Prostate gland (tissue), 2 donors: Measurements from ENCODE around the gene SEMG1.

ENCODE experiments used
- CTCF ChIP-seq, 4 experiments: fragments of 200-600 bp in 2 of 4; fragments of 450-650 bp in 2 of 4; sonication (generic) in 2 of 4; IDR thresholded peaks; 1 replicate in 3 of 4; 2 replicates in 1 of 4; pipeline ENCODE4 v1.5.1; 2016 to 2019; ENCODE audit warnings: antibody characterized with exemption in 4 of 4, mild to moderate bottlenecking in 2 of 4, moderate library complexity in 2 of 4
- POLR2A ChIP-seq: fragments of 450-650 bp; IDR thresholded peaks from one replicate; pipeline ENCODE4 v1.6.1; 2016; ENCODE audit warnings: antibody characterized with exemption, mild to moderate bottlenecking
- POLR2AphosphoS5 ChIP-seq: sonication (generic); formaldehyde crosslinking; IDR thresholded peaks from one replicate; pipeline ENCODE4 v1.6.1; 2017; ENCODE audit warnings: antibody characterized with exemption

- TF ChIP-seq CTCF (IDR thresholded peaks at IDR 0.05), result no peak
- TF ChIP-seq POLR2A, result no peak
- TF ChIP-seq POLR2AphosphoS5, result no peak
Observed at GRCh38 chr20:45183084-45183483, 23.7 kb upstream of the SEMG1 start.
